GM10266 (cell line): ENCODE measurements around the gene MAPKAP1.

Experiments
- DNase-seq: peaks from one replicate; pipeline ENCODE4 v3.0.0; 2012; ENCODE audit errors: extremely low spot score
- CTCF ChIP-seq: IDR thresholded peaks from 2 replicates; pipeline ENCODE4 v1.5.1; 2012; ENCODE audit warnings: mild to moderate bottlenecking, low read depth; ENCODE audit not compliant: control insufficient read depth, insufficient read depth; ENCODE audit errors: missing control alignments

The MAPKAP1 gene

DNA sequence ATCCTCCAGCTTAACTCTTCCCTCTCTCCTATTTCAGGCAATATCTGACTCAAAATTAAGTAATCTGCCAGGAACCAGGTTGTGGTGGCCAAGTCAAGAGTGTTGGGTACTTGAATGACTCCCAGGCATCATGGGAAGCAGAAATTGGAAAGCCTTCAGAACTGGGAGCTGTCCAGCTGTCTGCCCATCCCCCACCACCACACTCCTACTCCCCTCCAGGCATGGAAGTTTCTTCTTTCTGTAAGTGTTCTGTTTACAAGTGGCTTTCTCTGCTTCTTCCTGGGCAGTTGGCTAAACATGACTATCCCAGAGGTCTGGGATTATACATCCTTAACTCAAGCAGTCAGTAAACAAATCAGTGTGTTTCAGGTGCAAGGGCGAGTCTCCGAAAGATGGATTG is 25.6 kb upstream of the MAPKAP1 start:
- DNase-seq = no peak
- TF ChIP-seq CTCF = no peak

DNA sequence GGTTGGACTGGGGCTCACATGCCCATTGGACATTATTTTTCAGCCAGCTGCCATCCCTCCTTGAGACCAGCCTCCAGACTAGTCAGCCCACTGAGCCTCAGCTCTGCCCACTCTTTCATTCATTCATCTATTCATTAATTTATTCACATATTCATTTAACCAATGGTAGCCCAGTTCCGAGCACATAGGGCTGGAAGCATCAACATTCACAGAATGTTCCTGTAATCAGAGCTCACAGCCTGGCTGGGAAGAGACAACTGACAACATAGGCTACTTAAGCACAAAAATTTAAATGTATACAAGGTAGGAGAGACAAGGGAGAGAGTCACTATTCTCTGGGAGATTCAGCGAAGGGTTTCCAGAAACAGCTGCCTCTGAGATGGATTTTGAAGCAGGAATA is 23.2 kb upstream of the MAPKAP1 start:
- no peak for DNase-seq
- no peak for TF ChIP-seq CTCF

DNA sequence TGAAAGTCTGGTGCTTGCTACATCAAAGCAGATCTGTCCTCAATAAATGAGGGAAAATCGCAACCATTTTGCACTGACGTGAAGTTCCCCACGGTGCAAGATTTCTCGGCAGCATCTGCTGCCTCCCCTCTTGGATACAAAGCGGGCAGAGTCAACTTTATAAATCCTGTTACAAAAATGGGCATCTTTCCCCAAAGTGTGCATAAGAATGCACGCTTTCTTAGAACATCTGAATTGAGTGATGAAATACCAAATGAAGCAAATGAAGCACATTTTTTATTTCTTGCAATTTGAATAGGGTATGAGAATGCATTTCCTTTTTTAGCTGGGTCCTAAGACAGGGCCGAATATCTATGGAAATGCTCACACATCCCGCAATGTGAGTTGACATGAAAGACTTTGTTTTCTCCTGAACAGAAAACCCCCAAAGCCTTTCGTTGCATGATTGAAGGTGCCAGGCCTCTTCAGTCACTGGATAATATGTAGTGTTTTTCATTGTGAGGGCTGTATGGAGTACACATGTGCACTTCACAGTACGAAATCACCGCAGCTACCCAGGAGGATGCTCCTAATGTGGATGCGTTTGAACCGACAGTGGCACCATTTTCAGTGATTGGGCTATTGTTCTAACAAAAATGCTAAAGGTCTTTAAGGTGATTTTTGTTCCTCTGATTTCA is 19.6 kb upstream of the MAPKAP1 start:
- DNase-seq = no peak
- no peak for TF ChIP-seq CTCF

DNA sequence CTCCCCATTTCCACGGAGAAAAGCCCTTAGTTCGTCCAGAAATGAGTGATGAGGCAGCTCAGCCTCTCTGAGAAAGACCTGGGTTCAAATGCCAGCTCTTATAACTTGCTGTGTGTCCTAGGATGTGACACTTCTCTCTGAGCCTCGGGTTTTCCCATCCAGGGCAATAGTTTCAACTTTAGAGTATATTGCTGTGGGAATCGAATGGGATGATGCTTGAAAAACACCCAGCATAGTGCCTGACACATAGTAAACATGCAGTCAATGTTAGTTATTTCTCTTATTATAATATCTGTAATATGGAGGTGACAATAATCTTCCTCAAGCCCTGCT is 430 bp upstream of the MAPKAP1 start:
- no peak for DNase-seq
- TF ChIP-seq CTCF = no peak

DNA sequence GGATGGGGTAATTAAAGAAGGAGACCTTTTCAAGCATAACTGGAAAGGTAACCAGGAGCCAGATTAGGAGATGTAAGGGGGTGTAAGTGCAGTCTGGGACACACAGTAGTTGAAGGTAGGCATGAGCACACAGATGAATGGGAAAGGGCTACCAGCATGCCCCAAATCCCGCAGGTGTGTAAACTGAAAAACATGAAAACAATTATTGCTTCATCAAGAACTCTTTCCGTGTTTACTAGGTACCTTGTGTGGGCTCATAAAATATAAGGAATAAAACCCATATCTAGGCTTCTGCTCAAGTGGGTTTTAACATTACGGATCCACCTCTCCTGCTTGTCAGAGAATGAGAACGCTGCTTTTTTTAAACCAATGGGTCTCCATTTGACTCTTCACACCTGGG is 1.1 kb downstream of the MAPKAP1 start:
- TF ChIP-seq CTCF = no peak
- DNase-seq = no peak

DNA sequence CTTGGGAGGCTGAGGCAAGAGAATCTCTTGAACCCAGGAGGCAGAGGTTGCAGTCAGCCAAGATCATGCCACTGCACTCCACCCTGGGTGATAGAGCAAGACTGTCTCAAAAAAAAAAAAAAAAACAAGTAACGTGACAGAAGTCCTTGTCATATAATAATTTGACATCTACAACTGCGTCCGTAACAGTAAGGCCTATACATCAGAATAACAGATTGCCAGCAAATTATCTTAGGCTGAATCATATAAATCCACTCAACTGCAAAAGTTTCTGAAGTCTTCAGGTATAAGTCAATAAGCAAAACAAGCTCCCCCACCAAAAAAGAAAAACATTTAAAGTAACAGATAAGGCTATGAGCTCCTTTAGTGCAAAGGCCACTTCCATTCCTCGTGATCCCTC is 3.3 kb downstream of the MAPKAP1 start:
- TF ChIP-seq CTCF = no peak
- no peak for DNase-seq

GRCh38 chr9:125701351-125701750 is 5.7 kb downstream of the MAPKAP1 start:
- TF ChIP-seq CTCF = no peak
- DNase-seq = no peak
